HG03196 (cell line): ENCODE measurements around the gene JRKL.
"Not testable (repeated sequence)": the region's sequence is repeated elsewhere in the genome, so short reads cannot be mapped to it uniquely, and the experiment has no call there.

Experiments used
- ATAC-seq: cut with Tn5 transposase; IDR thresholded peaks from one replicate; pipeline ENCODE4 v1.9.1; 2021; ENCODE audit not compliant: unreplicated experiment

JRKL gene

DNA sequence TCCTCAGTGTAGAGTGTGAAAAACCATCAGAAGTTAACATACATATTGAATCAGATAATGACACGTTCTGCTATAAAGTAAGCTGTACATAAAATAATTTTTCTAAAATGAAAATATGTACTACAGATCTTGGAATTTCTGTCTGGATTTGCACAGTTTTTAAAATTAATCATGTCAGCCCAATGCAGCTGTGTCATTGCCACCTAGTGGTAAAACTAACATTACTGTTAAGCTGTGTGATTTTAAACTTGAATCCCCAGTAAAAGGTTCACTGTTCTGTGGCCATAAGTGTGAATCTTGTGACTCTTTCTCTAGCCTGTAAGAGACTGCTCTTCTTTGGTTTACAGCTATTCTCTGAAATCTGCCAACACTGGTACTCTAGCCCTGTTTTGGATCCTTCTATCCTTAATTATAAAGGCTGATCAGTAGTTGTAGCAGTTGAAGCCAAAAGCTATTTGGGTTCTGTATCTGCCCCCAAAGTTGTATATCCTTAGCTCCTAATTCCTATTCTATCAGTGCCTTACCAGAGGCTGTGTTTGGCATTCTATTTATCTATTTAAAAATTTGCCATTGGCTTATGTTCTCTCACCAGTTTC lies 4.0 kb downstream of the JRKL start:
- no peak for ATAC-seq

GRCh38 chr11:96394773-96395172 lies 5.0 kb downstream of the JRKL start:
- no peak for ATAC-seq

DNA sequence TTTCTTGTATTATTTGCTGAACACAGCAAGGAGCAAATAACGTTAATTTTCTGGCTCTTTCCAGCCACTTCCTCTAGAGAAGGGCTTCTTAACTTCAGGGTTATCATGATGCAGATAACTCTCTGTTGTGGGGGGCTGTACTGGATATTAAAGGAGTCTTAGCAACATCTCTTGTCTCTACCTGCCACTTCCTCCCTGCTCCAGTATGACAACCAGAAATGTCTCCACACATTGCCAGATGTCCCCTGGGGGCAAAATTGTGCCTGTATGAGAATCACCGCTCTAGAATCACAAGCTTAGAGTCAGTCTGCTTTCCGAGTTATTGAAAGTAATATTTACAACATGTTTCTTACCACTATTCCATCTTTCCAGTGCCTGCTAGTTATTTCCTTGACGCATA lies 6.8 kb downstream of the JRKL start:
- ATAC-seq, result no peak

- no peak for ATAC-seq
Observed at GRCh38 chr11:96397863-96398262, 8.1 kb downstream of the JRKL start.

- ATAC-seq, result no peak
Observed at GRCh38 chr11:96400697-96401096, 10.9 kb downstream of the JRKL start.

GRCh38 chr11:96411412-96411811 lies 21.6 kb downstream of the JRKL start:
- not testable (repeated sequence) for ATAC-seq

- ATAC-seq, result no peak
Observed at GRCh38 chr11:96412761-96413381, 23.1 kb downstream of the JRKL start.

GRCh38 chr11:96413408-96413807 lies 23.6 kb downstream of the JRKL start:
- no peak for ATAC-seq

- ATAC-seq, result no peak
Observed at GRCh38 chr11:96424693-96425092, 34.9 kb downstream of the JRKL start.

DNA sequence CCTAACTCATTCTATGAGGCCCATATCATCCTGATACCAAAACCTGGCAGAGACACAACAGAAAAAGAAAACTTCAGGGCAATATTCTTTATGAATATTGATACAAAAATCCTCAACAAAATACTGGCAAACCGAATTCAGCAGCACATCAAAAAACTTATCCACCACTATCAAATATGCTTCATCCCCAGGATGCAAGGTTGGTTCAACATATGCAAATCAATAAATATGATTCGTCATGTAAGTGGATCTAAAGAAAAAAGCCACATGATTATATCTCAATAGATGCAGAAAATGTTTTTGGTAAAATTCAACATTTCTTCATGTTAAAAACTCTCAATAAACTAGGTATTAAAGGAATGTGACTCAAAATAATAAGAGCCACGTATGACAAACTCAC lies 40.9 kb downstream of the JRKL start:
- ATAC-seq, result no peak

DNA sequence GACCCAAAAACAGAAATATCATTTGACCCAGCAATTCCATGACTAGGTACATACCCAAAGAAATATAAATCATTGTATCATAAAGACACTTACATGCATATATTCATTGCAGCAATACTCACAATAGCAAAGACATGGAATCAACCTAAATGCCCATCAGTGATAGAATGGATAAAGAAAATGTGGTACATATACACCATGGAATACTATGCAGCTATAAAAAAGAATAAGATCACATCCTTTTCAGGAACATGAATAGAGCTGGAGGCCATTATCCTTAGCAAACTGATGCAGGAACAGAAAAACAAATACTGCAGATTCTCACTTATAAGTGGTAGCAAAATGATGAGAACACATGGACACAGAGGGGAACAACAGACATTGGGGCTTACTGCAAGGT lies 42.8 kb downstream of the JRKL start:
- ATAC-seq, result not testable (repeated sequence)
